DMS153 treated with DMSO at 0.1 percent for 48 hours (cell line): Measurements from ENCODE around the gene RYR2.

ENCODE experiments used
- DNase-seq: peaks from one replicate; lab custom pipeline; 2025; ENCODE audit not compliant: unreplicated experiment; lab: John Stamatoyannopoulos, UW

RYR2 gene

DNA sequence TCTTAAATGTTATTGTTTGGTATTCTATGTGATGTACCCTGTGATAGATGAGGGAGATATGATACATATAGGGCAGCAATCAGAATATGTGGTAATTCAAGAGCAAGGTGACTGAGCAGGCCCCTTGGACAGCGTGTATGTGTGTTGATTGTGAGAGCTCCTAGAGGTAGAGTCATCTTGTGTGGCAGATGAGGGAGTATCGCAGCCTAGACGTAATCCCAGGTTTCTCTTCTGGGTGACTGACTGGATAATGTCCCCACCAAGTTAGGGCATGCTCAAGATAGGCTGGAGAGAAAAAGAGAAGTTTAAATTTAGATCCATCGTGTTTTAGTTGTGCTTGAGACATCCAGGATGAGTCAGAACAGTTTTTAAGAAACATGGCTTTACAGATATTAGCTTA lies 663.5 kb downstream of the RYR2 start:
- DNase-seq: no peak

- DNase-seq: no peak
Measured at GRCh38 chr1:237709355-237709754, 667.4 kb downstream of the RYR2 start.

- no peak for DNase-seq
Measured at GRCh38 chr1:237711281-237711680, 669.3 kb downstream of the RYR2 start.

DNA sequence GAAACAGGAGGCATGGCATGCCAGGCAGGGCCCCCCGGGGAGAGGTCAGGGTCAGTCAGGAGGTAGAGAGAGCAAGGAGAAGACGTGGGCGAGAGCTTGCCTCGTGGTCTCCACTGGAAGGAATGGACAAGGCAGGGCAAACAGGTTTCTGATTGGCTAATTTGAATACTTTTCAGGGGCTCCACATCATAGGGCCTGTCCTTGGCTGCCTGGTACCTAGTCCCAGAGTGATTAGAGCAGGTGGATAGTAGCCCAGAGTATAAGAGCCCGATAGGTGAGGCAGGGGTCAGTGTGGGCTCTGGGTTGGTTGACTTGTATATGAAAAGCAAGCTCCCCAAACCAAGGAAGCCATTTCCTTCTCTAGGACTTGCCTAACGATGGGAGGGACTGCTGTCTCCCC lies 670.1 kb downstream of the RYR2 start:
- no peak for DNase-seq

DNA sequence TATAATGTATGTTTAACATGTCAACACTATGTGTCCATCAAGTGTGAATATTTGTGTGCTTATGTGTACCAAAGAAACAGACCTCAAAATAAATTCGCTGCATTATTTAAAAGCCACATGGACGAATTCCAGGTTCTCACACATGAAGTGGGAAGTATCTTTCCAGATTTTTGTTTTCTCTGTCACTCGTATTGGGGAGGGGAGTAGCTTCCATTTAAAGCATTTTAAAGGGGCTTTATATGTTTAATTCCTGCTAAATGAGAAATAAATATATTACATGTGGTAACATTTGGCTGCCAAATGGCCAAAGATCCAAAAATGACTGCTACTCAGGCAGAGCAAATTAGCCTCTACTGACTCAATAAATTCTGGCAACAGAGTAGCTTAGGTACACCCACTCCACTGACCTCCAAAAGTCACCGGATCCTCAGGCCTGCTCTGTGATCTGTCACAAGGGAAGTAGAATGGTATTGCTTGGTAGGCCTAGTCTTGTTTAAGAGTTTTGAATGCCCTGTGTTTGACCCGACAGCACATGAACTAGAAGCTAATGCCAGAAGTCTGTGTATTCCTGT lies 670.7 kb downstream of the RYR2 start:
- DNase-seq: no peak

DNA sequence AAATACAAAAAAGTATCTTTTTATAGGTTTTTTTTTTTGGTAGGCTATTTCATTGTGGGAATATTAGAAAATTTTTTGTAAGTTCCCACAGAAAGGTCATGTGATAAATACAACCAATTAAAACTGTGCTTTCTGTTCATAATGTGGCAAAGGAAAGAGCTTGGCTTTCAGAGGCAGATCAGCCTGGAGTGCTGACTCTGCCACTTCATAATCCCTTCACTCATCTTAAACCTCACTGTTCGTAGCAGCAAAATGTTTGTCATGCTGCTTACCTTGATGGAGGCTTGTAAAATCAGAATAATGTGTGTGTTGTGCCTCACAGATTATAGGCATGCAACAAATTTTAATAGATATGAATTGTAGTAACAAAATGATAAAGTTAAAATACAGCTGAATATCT lies 671.9 kb downstream of the RYR2 start:
- DNase-seq: no peak

DNA sequence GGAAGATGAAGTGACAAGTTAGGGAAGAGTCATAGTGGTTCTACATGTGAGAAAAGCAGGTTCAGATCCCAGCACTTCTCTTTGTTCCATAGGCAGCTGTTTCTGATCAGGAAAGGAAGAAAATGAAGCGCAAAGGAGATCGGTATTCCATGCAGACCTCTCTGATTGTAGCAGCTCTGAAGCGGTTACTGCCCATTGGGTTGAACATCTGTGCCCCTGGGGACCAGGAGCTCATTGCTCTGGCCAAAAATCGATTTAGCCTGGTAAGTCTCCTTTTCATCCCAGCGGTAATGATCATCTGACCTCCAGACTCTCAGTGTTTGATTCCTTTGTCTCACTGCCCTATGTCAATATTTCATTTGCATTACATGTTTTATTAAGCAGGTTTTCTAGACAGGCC lies 675.1 kb downstream of the RYR2 start:
- no peak for DNase-seq

- no peak for DNase-seq
Measured at GRCh38 chr1:237730826-237731350, 688.9 kb downstream of the RYR2 start.

GRCh38 chr1:237732657-237733056 lies 690.7 kb downstream of the RYR2 start:
- no peak for DNase-seq

- DNase-seq: no peak
Measured at GRCh38 chr1:237736372-237737029, 694.5 kb downstream of the RYR2 start.

DNA sequence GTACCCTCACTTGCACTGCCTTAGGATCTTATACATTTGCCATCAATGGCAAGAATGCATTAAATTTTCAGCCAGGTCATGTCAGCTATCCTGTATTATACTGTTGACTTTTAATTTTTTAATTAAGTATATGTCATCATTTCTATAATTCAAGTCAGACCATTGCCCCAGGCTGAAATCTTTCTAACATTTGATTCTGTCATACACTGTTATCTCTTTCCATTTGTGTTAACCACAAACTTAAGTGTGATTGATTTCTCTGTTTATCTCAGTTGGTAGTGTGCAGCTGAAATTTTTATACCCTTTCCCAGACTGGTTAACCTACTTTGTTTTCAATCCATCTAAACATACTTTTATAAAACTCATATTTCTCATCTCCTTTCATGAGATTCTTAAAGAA lies 695.5 kb downstream of the RYR2 start:
- no peak for DNase-seq

DNA sequence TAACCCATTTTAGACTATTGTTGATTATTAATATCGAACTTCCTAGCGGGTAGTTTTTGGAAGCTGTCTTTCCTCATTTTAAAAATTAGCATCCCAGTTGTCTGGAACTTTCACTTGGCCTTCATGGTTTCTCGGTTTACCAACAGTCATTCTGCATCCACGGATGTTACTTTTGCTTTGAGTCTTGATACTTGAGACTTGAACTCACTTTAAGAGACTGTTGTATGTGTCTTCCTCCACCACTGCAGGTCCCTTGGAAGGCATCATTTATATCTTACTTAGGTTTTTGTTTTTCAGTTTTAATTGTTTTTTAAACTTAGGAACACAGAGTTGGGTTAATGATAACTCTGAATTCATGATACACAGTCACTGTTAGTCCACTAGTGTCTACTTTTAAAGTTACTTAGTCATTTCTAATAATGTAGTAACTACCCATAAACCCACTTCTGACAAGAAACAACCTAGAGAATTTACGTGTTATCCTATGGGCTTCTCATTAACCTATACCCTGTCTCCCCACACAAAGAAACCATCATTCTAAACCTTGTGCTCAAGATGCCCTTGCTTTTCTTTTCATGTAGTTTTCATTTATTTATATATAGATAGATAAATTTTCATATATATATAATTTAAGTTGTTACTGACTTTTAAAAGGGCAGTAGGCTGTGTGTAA lies 696.1 kb downstream of the RYR2 start:
- no peak for DNase-seq

- no peak for DNase-seq
Measured at GRCh38 chr1:237740846-237741245, 698.9 kb downstream of the RYR2 start.

- DNase-seq: no peak
Measured at GRCh38 chr1:237745545-237745944, 703.6 kb downstream of the RYR2 start.

DNA sequence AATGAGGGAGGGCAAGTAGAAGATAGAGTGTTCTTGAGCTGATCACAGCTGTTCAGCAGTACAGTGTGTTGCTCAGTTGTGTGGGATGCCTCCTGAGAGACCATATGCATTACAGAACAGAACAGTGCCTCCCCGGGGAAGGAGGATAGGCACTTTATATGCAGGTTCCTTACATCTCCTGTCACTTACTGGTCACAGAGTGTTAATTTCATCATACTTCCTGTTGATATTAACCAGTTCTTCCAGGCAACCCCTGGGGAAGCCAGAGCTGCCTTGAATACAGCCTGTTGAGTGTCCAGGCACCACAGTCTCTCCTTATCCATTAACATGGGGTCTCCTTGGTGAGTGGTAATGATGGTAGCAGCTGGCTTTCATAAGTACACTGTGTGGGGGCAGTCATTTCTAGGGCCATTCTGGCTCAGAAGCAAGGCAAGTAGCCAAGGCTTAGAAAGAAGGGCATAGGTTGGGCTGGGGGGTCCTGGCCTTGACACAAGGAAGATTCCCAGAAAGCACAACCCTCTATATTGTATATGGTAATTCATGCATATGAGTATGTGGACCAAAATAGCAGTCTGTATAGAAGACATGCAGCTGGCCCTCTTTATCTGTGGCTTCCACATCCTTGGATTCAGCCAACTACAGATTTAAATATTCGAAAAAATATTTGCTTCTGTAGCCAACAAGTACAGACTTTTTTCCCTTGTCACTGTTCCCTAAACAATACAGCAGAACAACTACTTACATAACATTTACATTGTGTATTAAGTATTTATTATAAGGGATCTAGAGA lies 706.4 kb downstream of the RYR2 start:
- DNase-seq: no peak

GRCh38 chr1:237749122-237749521 lies 707.1 kb downstream of the RYR2 start:
- no peak for DNase-seq

DNA sequence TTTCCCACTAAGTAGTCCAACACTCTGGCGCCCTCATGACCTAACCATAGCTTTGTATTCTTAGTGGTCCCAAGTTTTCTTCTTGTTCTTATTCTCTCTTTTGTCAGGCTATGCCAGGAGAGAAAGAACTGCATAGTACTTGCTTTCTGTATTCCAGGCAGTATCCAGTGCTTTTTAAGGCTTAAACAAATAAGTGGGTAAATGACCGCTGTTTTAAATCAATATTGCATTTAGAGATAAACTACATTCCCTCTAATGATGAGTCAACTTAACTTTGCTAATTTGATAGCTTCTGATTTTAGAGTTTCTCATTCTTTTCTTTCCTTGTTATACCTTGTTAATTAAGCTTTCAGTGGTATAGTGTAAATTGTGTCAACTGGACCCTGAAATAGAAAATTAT lies 709.1 kb downstream of the RYR2 start:
- no peak for DNase-seq

- no peak for DNase-seq
Measured at GRCh38 chr1:237754627-237755026, 712.6 kb downstream of the RYR2 start.

- DNase-seq: no peak
Measured at GRCh38 chr1:237756304-237756967, 714.5 kb downstream of the RYR2 start.

DNA sequence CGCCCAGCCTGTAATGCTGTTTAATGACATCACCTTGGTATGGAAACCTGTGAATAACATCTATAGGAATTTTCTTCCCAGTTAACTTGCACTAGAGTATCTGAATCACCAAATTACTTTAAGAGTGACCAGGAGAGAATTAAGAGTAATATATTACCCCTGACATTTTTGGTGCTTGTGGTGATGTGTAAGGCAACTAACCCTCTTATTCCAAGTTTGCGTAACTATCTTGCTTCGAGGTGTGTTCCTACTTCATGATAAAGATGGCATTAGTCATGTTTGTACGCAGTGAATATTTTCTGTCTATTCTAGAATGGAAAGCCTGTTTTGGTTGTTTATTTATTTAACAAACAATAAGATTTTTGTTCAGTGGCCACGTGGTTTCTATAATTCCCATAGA lies 717.4 kb downstream of the RYR2 start:
- no peak for DNase-seq

- DNase-seq: no peak
Measured at GRCh38 chr1:237760951-237761350, 719.0 kb downstream of the RYR2 start.
